HEK293T (cell line): ENCODE results near the gene CABP4.
A peak's percentile ranks its signal among the peaks of the same experiment; 100 is the strongest.
"Not testable (repeated sequence)": the region's sequence is repeated elsewhere in the genome, so short reads cannot be mapped to it uniquely, and the experiment has no call there.

ENCODE experiments used
- CTCF ChIA-PET: fragments of 350-600 bp; formaldehyde crosslinking; extraction: SDS; loops from one replicate; lab custom pipeline; 2021; ENCODE audit warnings: antibody characterized with exemption, inconsistent platforms; lab: Yijun Ruan, JAX
- POLR2A ChIA-PET: fragments of 350-600 bp; formaldehyde crosslinking; extraction: SDS; loops from one replicate; lab custom pipeline; 2020; ENCODE audit warnings: antibody characterized with exemption, inconsistent platforms; lab: Yijun Ruan, JAX
- DNase-seq: peaks from one replicate; pipeline ENCODE4 v3.0.0; 2012; ENCODE audit warnings: mixed read lengths; ENCODE audit errors: extremely low spot score
- ARNT ChIP-seq: fragments of 450-650 bp; IDR thresholded peaks from 2 replicates; pipeline ENCODE4 v1.6.1; 2017; ENCODE audit warnings: mild to moderate bottlenecking
- BHLHE40 ChIP-seq: fragments of 450-650 bp; IDR thresholded peaks from 2 replicates; pipeline ENCODE4 v1.6.1; 2016; ENCODE audit warnings: mild to moderate bottlenecking, moderate library complexity, borderline replicate concordance
- CTBP1 ChIP-seq: fragments of 450-650 bp; IDR thresholded peaks from 2 replicates; pipeline ENCODE4 v1.6.1; 2016; ENCODE audit warnings: borderline replicate concordance
- ELF4 ChIP-seq: fragments of 450-650 bp; IDR thresholded peaks from 2 replicates; pipeline ENCODE4 v1.6.1; 2017; ENCODE audit warnings: antibody characterized with exemption
- FOXA1 ChIP-seq: fragments of 450-650 bp; IDR thresholded peaks from 2 replicates; pipeline ENCODE4 v1.6.1; 2016; ENCODE audit warnings: mild to moderate bottlenecking
- FOXK2 ChIP-seq: fragments of 450-650 bp; IDR thresholded peaks from 2 replicates; pipeline ENCODE4 v1.6.1; 2016; ENCODE audit warnings: mild to moderate bottlenecking
- FOXM1 ChIP-seq: fragments of 450-650 bp; IDR thresholded peaks from 2 replicates; pipeline ENCODE4 v1.6.1; 2017; ENCODE audit warnings: mild to moderate bottlenecking, borderline replicate concordance
- HDGF ChIP-seq: fragments of 450-650 bp; IDR thresholded peaks from 2 replicates; pipeline ENCODE4 v1.6.1; 2017; ENCODE audit warnings: antibody characterized with exemption, borderline replicate concordance
- L3MBTL2 ChIP-seq: fragments of 450-650 bp; conservative IDR thresholded peaks from 2 replicates; pipeline ENCODE4 v1.6.1; 2016; ENCODE audit warnings: mild to moderate bottlenecking
- LEF1 ChIP-seq: fragments of 450-650 bp; IDR thresholded peaks from 2 replicates; pipeline ENCODE4 v1.6.1; 2017; ENCODE audit warnings: mild to moderate bottlenecking, borderline replicate concordance
- NFRKB ChIP-seq: fragments of 450-650 bp; IDR thresholded peaks from 2 replicates; pipeline ENCODE4 v1.6.1; 2016; ENCODE audit warnings: mild to moderate bottlenecking, moderate library complexity
- SP1 ChIP-seq: fragments of 450-650 bp; IDR thresholded peaks from 2 replicates; pipeline ENCODE4 v1.6.1; 2017
- SUZ12 ChIP-seq: fragments of 450-650 bp; IDR thresholded peaks from 2 replicates; pipeline ENCODE4 v1.6.1; 2016; ENCODE audit warnings: mild to moderate bottlenecking
- TARDBP ChIP-seq: fragments of 450-650 bp; IDR thresholded peaks from 2 replicates; pipeline ENCODE4 v1.6.1; 2016
- ZNF384 ChIP-seq: fragments of 450-650 bp; IDR thresholded peaks from 2 replicates; pipeline ENCODE4 v1.6.1; 2016
- TF ChIP-seq, protein P1 (sequence below): fragments of 450-650 bp; IDR thresholded peaks from 2 replicates; pipeline ENCODE4 v1.6.1; 2016

The CABP4 gene

GRCh38 chr11:67422891-67423290 lies 32.3 kb upstream of the CABP4 start:
- POLR2A ChIA-PET = interaction anchor here (0.9 to 1.8 kb wide), 2 partner anchors 21 to 45 kb away, joined by 3 to 9 read pairs; partner anchors contain the start of gene PPP1CA
- no peak for DNase-seq
- TF ChIP-seq FOXA1 = no peak
- no peak for TF ChIP-seq FOXM1
- no peak for TF ChIP-seq BHLHE40
- no peak for TF ChIP-seq CTBP1
- TF ChIP-seq SP1 = no peak
- TF ChIP-seq NFRKB = no peak
- TF ChIP-seq ARNT = no peak
- TF ChIP-seq ZNF384 = no peak
- no peak for TF ChIP-seq LEF1
- TF ChIP-seq, protein P1, sequence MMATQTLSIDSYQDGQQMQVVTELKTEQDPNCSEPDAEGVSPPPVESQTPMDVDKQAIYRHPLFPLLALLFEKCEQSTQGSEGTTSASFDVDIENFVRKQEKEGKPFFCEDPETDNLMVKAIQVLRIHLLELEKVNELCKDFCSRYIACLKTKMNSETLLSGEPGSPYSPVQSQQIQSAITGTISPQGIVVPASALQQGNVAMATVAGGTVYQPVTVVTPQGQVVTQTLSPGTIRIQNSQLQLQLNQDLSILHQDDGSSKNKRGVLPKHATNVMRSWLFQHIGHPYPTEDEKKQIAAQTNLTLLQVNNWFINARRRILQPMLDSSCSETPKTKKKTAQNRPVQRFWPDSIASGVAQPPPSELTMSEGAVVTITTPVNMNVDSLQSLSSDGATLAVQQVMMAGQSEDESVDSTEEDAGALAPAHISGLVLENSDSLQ = no peak
- no peak for TF ChIP-seq HDGF
- TF ChIP-seq FOXK2 = no peak
- TF ChIP-seq ELF4 = no peak
- TF ChIP-seq TARDBP = no peak
- no peak for TF ChIP-seq SUZ12
- no peak for TF ChIP-seq L3MBTL2
- CTCF ChIA-PET = no interaction called here

DNA sequence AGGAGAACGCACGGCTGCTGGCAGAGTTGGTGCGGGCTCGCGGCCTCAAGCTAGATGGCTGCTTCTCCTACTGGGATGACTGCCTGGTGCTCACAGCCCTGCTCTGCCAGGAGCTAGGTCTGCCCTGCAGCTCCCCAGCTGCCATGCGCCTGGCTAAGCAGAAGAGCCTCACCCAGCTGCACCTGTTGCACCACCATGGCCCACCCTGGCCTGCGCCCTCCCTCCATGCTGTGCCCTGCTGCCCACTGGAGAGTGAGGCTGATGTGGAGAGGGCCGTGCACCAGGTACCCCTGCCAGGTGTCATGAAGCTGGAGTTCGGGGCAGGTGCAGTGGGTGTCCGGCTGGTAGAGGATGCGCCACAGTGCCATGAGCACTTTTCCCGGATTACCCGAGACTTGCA lies 31.7 kb upstream of the CABP4 start:
- CTCF ChIA-PET = no interaction called here
- TF ChIP-seq LEF1 = no peak
- POLR2A ChIA-PET = interaction anchor here (1.4 to 1.8 kb wide), 3 partner anchors 20 to 32 kb away, joined by 3 to 9 read pairs (median 3); partner anchors contain the start of genes CORO1B, PPP1CA and RAD9A
- DNase-seq = no peak

DNA sequence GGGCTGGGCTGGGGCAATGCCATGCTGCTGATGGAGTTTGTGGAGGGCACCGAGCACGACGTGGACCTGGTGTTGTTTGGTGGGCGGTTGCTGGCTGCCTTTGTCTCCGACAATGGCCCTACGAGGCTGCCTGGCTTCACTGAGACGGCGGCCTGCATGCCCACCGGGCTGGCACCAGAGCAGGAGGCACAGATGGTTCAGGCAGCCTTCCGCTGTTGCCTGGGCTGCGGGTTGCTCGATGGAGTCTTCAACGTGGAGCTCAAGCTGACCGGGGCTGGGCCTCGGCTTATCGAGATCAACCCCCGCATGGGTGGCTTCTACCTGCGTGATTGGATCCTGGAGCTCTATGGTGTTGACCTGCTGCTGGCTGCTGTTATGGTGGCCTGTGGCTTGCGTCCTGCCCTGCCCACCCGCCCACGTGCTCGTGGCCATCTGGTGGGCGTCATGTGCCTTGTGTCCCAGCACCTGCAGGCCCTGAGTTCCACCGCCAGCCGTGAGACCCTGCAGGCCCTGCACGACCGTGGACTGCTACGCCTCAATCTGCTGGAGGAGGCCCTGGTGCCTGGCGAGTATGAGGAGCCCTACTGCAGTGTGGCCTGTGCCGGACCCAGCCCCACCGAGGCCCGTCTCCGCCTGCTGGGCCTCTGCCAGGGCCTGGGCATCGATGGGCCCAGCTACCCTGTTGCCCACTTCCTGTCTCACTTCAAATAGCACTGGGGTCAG lies 31.1 kb upstream of the CABP4 start:
- ChIA-PET CTCF (no interaction called here), POLR2A (interaction anchor here (1.4 to 1.8 kb wide), 3 partner anchors 19 to 32 kb away, joined by 3 to 9 read pairs (median 3); partner anchors contain the start of genes CORO1B, PPP1CA and RAD9A)
- DNase-seq = no peak
- TF ChIP-seq ARNT (no peak), FOXM1 (no peak), ZNF384 (no peak), TARDBP (no peak), FOXA1 (no peak), FOXK2 (no peak), HDGF (no peak), ELF4 (no peak), SP1 (no peak), CTBP1 (no peak), NFRKB (no peak), SUZ12 (no peak), LEF1 (no peak), BHLHE40 (no peak), L3MBTL2 (no peak)
- TF ChIP-seq, protein P1 = no peak

GRCh38 chr11:67427364-67427859 lies 27.7 kb upstream of the CABP4 start:
- POLR2A ChIA-PET = interaction anchor here (1.2 to 3.2 kb wide), 3 partner anchors 8 to 36 kb away, joined by 3 to 11 read pairs (median 8); partner anchors contain the start of genes RAD9A and TBC1D10C
- CTCF ChIA-PET, DNase-seq: not testable (repeated sequence)

GRCh38 chr11:67428052-67429001 lies 26.8 kb upstream of the CABP4 start, which contains the start of gene RPS6KB2:
TSS of gene RPS6KB2 (plus strand) at chr11:67428494. CDS start at chr11:67428546, 52 bp downstream.
- DNase-seq = peak; percentile 98
- ChIA-PET CTCF (no interaction called here), POLR2A (interaction anchor here (1.2 to 3.2 kb wide), 13 partner anchors 9 to 63 kb away, joined by 3 to 12 read pairs (median 4); partner anchors contain the start of genes CORO1B, PPP1CA, RAD9A and TBC1D10C)
- TF ChIP-seq ELF4 (no peak; the same call in 1 of the 2 replicates), FOXA1 (no peak), FOXM1 (no peak; the same call in 1 of the 2 replicates), NFRKB (no peak), LEF1 (no peak), ARNT (no peak), TARDBP (no peak), SP1 (no peak), FOXK2 (no peak), HDGF (no peak), L3MBTL2 (0 out of 2 replicates have a peak, but pooled peaks have one; percentile 13), SUZ12 (no peak), CTBP1 (no peak), BHLHE40 (no peak)
- TF ChIP-seq, protein P1 = peak; percentile 97
